Stimulated activated CD4-positive, alpha-beta T cell treated with anti-CD3 and anti-CD28 coated beads, TNF-alpha, amount 100 ng/mL, for 4 hours (primary cell): ENCODE results near the gene STEAP4.
"Not testable (repeated sequence)": the region's sequence is repeated elsewhere in the genome, so short reads cannot be mapped to it uniquely, and the experiment has no call there.

Experiments
- DNase-seq, 3 experiments: peaks; one replicate each; pipeline ENCODE4 v3.0.0-alpha.2; 2020; ENCODE audit warnings: low read depth in 3 of 3

STEAP4 gene

DNA sequence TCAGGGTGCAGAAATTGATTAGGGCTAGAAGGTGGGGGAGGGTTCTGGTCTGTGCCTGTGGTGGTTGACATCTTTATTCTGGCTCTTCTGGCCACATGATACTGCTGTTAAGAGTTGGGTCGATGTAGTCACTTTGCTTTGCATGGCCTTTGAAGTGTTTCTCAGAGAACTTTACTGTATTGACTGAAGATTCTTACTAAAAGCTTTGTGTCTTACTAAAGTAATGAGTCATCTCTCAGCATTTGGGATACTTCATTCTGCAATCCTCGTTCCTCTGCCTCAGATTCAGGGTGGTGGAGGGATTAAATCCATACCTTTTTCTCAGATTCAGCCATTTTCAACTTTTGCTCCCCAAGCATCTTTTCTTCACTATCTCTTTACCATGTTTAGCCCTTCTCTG lies 38.6 kb downstream of the STEAP4 start:
- DNase-seq, result no peak

DNA sequence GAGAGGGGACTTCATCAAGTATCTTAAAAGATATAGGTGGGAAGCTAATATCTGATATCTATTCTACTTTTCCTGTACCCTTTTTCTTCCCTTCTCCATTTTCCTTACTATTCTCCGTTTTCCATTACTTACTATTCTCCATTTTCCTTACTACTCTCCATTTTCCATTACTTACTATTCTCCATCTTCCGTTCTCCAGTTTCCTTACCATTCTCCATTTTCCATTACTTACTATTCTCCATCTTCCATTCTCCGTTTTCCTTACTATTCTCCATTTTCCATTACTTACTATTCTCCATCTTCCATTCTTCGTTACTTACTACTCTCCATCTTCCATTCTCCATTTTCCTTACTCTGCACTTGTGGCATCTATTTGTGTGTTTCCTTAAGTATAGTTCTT lies 39.3 kb downstream of the STEAP4 start:
- no peak for DNase-seq

GRCh38 chr7:88264987-88265386 lies 41.7 kb downstream of the STEAP4 start:
- DNase-seq, result not testable (repeated sequence)

- no peak for DNase-seq
Observed at GRCh38 chr7:88262562-88262961, 44.1 kb downstream of the STEAP4 start.

- DNase-seq, result no peak
Observed at GRCh38 chr7:88260719-88261118, 46.0 kb downstream of the STEAP4 start.

GRCh38 chr7:88259656-88260380 lies 46.9 kb downstream of the STEAP4 start:
- no peak for DNase-seq

- not testable (repeated sequence) for DNase-seq
Observed at GRCh38 chr7:88258296-88258695, 48.4 kb downstream of the STEAP4 start.

DNA sequence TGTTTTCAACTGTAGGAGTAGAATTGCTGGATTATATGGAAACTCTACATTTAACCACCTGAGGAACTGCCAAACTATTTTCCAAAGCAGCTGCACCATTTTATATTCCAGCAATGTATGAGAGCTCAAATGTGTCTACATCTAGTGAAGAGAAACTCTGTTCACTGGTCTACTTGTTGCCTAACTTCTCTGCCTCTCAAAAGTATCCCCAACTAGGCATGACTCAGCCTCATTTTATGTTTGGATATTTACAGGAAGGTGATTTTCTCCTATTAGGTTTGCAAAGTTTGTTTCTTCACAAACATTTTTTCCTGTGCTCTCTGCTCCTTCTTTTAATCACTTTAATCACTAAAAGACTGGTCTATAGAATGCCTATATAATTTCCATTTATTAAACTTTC lies 49.8 kb downstream of the STEAP4 start:
- no peak for DNase-seq

- DNase-seq, result no peak
Observed at GRCh38 chr7:88254721-88255424, 51.8 kb downstream of the STEAP4 start.

DNA sequence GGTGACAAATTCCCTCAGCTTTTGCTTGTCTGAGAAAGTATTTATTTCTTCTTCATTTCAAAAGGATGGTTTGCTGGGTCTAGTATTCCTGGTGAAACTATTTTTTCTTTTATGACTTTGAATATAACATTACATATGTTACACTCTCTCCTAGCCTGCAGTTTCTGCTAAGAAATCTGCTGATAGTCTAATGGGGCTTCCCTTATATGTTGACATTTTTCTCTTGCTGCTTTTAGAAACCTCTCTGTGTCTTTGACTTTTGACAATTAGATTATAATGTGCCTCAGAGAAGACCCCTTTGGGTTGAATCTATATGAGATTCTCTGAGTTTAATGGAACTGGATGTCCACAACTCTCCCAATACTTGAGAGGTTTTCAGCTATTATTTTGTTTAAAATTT lies 53.1 kb downstream of the STEAP4 start:
- DNase-seq, result no peak

- DNase-seq, result no peak
Observed at GRCh38 chr7:88244258-88244657, 62.4 kb downstream of the STEAP4 start.

DNA sequence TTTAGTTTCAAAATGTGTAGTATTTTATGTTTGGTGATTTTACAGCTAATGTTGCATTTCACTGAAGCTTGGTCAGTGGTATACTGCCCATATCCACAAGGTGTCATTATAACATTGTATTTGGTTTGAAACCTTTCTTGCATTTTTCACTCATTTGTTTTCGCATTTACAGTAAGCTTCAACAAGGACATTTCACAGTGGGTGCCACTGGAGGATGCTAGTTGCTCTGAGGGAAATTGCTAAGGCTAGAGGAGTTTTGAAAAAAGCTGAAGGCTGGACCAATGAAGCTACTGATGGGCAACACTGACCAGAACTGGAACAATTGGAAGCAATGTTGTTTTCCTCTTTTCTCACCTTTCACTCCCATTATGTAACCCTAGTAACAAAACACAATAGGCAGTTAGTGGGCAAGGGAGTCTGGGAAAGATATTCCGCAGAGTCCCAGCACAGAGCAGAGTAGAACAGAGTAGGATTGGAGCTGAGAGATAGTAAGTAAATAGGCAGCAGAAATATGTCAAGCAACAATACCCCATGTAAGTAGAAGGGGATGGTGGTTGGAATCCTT lies 63.3 kb downstream of the STEAP4 start:
- no peak for DNase-seq

DNA sequence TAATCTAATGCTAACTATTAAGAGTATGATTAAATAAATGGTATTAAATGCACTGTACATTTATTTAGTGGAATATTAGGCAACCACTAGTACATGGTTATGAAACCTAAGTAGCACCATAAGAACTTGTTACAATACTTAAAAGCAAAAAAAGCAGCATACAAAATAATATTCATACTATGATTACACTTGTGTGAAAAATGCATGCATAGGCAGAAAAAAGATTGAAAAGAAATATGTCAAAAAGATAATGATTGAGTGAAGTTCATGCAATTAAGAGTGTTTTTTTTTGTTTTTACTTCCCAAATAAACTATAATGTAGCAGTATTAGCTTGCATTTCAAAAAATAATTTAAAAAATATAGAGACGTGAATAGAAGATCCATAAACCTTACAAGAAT lies 66.8 kb downstream of the STEAP4 start:
- DNase-seq, result no peak

- DNase-seq, result no peak
Observed at GRCh38 chr7:88233828-88234227, 72.9 kb downstream of the STEAP4 start.

GRCh38 chr7:88230646-88231045 lies 76.0 kb downstream of the STEAP4 start:
- no peak for DNase-seq

GRCh38 chr7:88229302-88229995 lies 77.2 kb downstream of the STEAP4 start:
- no peak for DNase-seq

GRCh38 chr7:88226886-88227516 lies 79.7 kb downstream of the STEAP4 start:
- DNase-seq, result no peak

GRCh38 chr7:88226201-88226600 lies 80.5 kb downstream of the STEAP4 start:
- DNase-seq, result no peak

- no peak for DNase-seq
Observed at GRCh38 chr7:88224601-88225275, 82.0 kb downstream of the STEAP4 start.

DNA sequence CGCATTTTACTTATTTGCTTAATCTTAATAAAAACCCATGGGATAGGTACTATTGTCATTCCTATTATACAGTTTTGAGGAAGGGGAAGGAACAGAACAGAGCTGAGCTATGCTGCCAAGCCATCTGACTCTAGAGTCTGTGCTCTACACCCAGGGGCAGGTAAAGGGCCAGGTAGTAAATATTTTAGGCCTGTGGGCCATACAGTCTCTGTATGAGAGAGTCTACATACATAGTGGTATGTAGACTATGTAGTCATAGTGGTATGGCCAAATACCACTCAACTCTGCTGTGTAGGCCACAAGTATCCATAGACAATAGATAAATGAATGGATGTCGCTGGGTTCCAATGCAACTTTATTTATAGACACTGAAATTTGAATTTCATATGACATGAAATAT lies 83.4 kb downstream of the STEAP4 start:
- DNase-seq, result no peak
